Omental fat pad (tissue), 4 donors: ENCODE results near the gene RAB22A. TPM values are rescaled to one million over a fixed set of nuclear protein-coding genes. Genes with fewer than 3 reads are reported as not detected.

Experiments used
- ATAC-seq: fragments of 150-250 bp; one replicate; pipeline ENCODE4 v1.9.1; 2016; ENCODE audit warnings: mild to moderate bottlenecking, moderate library complexity; ENCODE audit not compliant: low FRiP score
- DNase-seq: peaks from one replicate; pipeline ENCODE4 v3.0.0-alpha.2; 2019; ENCODE audit warnings: low spot score
- CTCF ChIP-seq, 3 donors: fragments of 450-650 bp; IDR thresholded peaks; one replicate each; pipeline ENCODE4 v1.5.1; 2016 to 2017; ENCODE audit warnings: antibody characterized with exemption in 3 of 3, mild to moderate bottlenecking in 3 of 3, moderate library complexity in 2 of 3
- total RNA-seq, 4 donors: library from RNA; depleted of rRNA; stranded (reverse); fragments of >200 nt; gene quantifications; one replicate each; pipeline ENCODE4 v1.1.0, GENCODE V29; 2016

RAB22A gene
- total RNA-seq, 4 donors from 2014 or later = 16.7 to 28.1 (median 19.6) TPM

GRCh38 chr20:58398254-58398653 lies 88.7 kb downstream of the RAB22A start:
- ATAC-seq = no peak
- no peak for TF ChIP-seq CTCF (IDR thresholded peaks at IDR 0.05)
- DNase-seq = no peak

GRCh38 chr20:58399926-58400325 lies 90.4 kb downstream of the RAB22A start:
- ATAC-seq = no peak
- no peak for DNase-seq
- no peak for TF ChIP-seq CTCF (IDR thresholded peaks at IDR 0.05)

GRCh38 chr20:58401162-58401561 lies 91.6 kb downstream of the RAB22A start:
- TF ChIP-seq CTCF (IDR thresholded peaks at IDR 0.05) = no peak
- DNase-seq (no peak), ATAC-seq (no peak)

GRCh38 chr20:58402305-58402704 lies 92.8 kb downstream of the RAB22A start:
- no peak for TF ChIP-seq CTCF (IDR thresholded peaks at IDR 0.05)
- no peak for DNase-seq
- ATAC-seq = no peak

- TF ChIP-seq CTCF (IDR thresholded peaks at IDR 0.05) = no peak
- no peak for ATAC-seq
- DNase-seq = no peak
These were observed 93.3 kb downstream of the RAB22A start for GRCh38 chr20:58402827-58403226.

- no peak for ATAC-seq
- DNase-seq = no peak
- no peak for TF ChIP-seq CTCF (IDR thresholded peaks at IDR 0.05)
These were observed 93.8 kb downstream of the RAB22A start for GRCh38 chr20:58403272-58403671.

GRCh38 chr20:58405504-58406291 lies 96.2 kb downstream of the RAB22A start:
- ATAC-seq = no peak
- DNase-seq = no peak
- no peak for TF ChIP-seq CTCF (IDR thresholded peaks at IDR 0.05)
